Measurements from ENCODE around the gene HDDC3. TPM values are rescaled to one million over a fixed set of nuclear protein-coding genes. Genes with fewer than 3 reads are reported as not detected.

The HDDC3 gene
- total RNA-seq, 1 donor from 2014 or later = 8.6 TPM

DNA sequence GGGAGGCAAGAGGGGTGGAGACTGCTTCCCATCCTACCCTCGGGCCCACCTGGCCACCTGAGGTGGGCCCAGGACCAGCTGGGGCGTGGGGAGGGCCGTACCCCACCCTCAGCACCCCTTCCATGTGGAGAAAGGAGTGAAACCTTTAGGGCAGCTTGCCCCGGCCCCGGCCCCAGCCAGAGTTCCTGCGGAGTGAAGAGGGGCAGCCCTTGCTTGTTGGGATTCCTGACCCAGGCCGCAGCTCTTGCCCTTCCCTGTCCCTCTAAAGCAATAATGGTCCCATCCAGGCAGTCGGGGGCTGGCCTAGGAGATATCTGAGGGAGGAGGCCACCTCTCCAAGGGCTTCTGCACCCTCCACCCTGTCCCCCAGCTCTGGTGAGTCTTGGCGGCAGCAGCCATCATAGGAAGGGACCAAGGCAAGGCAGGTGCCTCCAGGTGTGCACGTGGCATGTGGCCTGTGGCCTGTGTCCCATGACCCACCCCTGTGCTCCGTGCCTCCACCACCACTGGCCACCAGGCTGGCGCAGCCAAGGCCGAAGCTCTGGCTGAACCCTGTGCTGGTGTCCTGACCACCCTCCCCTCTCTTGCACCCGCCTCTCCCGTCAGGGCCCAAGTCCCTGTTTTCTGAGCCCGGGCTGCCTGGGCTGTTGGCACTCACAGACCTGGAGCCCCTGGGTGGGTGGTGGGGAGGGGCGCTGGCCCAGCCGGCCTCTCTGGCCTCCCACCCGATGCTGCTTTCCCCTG is 50.2 kb downstream of the HDDC3 start:
- no peak for DNase-seq (ENCODE audit: low spot score in 2 of 2)
- no peak for FAIRE-seq

GRCh38 chr15:90881181-90881977 is 51.0 kb downstream of the HDDC3 start:
- no peak for FAIRE-seq
- no peak for DNase-seq (ENCODE audit: low spot score in 2 of 2)

GRCh38 chr15:90880381-90881145 is 51.8 kb downstream of the HDDC3 start:
- DNase-seq (ENCODE audit: low spot score in 2 of 2) = no peak
- FAIRE-seq = no peak

Small RNAs within 50 kb of the gene (small RNA-seq; reads per million reads assigned to genes)
- gene RF00019 = not detected

Other genes starting within 250 kb of the HDDC3 start
- gene BLM, start 215.2 kb downstream of the HDDC3 start, total RNA-seq = 3.3 TPM
- gene FURIN, start 64.0 kb downstream of the HDDC3 start, total RNA-seq = 9.4 TPM
- 3.7 TPM for gene FES, start 48.0 kb downstream of the HDDC3 start, total RNA-seq
- 22.4 TPM for gene MAN2A2, start 29.2 kb downstream of the HDDC3 start, total RNA-seq
- 33.4 TPM for gene UNC45A, start 2.7 kb upstream of the HDDC3 start, total RNA-seq
- 14.3 TPM for gene RCCD1, start 22.3 kb upstream of the HDDC3 start, total RNA-seq
- gene PRC1, start 62.0 kb upstream of the HDDC3 start, total RNA-seq = 13.5 TPM
- 15.5 TPM for gene VPS33B, start 90.0 kb upstream of the HDDC3 start, total RNA-seq
- gene SV2B, start 167.7 kb upstream of the HDDC3 start, total RNA-seq = 42.8 TPM